HEK293 (cell line): Measurements from ENCODE around the gene MAML1.
"Not testable (repeated sequence)": the region's sequence is repeated elsewhere in the genome, so short reads cannot be mapped to it uniquely, and the experiment has no call there.

Experiments
- CTCF ChIA-PET: fragments of 350-600 bp; formaldehyde crosslinking; extraction: SDS; loops from one replicate; lab custom pipeline; 2021; ENCODE audit warnings: antibody characterized with exemption; lab: Yijun Ruan, JAX
- POLR2A ChIA-PET: fragments of 300-600 bp; formaldehyde crosslinking; extraction: SDS; loops from one replicate; lab custom pipeline; 2020; ENCODE audit warnings: antibody characterized with exemption, inconsistent platforms; lab: Yijun Ruan, JAX
- H3K27ac ChIP-seq: fragments of 200-500 bp; sonication (Bioruptor generic); 2 replicates; pipeline ENCODE4 v1.5.1; 2014; ENCODE audit warnings: low read depth, low read length, control low read depth, inconsistent platforms; ENCODE audit errors: extremely low read depth
- H3K36me3 ChIP-seq, 2 experiments: fragments of 200-500 bp in 1 of 2; sonication (Bioruptor generic) in 1 of 2; 1 replicate in 1 of 2; 2 replicates in 1 of 2; pipeline ENCODE4 v1.5.1; 2014 to 2017; ENCODE audit warnings: inconsistent platforms in 2 of 2, low read length in 2 of 2; ENCODE audit not compliant: control insufficient read depth in 2 of 2, insufficient read depth in 1 of 2
- H3K4me1 ChIP-seq: fragments of 200-500 bp; sonication (Bioruptor generic); 2 replicates; pipeline ENCODE4 v1.5.1; 2014; ENCODE audit warnings: mild to moderate bottlenecking, low read length, inconsistent platforms; ENCODE audit not compliant: control insufficient read depth, insufficient read depth
- H3K4me3 ChIP-seq: 2 replicates; pipeline ENCODE4 v1.5.1; 2011; ENCODE audit warnings: low read depth, mild to moderate bottlenecking, control low read depth, low read length, moderate library complexity
- H3K9me3 ChIP-seq: fragments of 200-500 bp; sonication (Bioruptor generic); 2 replicates; pipeline ENCODE4 v1.5.1; 2014; ENCODE audit warnings: low read depth, low read length, inconsistent platforms; ENCODE audit not compliant: control insufficient read depth, insufficient read depth
- GLIS1 ChIP-seq: fragments of 450-650 bp; formaldehyde crosslinking; IDR thresholded peaks from 2 replicates; pipeline ENCODE4 v1.5.1; 2016; ENCODE audit warnings: missing biosample characterization, missing genetic modification characterization
- IKZF3 ChIP-seq: fragments of 450-650 bp; IDR thresholded peaks from 2 replicates; pipeline ENCODE4 v1.5.0; 2018; ENCODE audit warnings: missing biosample characterization, mild to moderate bottlenecking, missing genetic modification characterization, moderate library complexity
- KLF1 ChIP-seq: fragments of 450-650 bp; formaldehyde crosslinking; IDR thresholded peaks from 2 replicates; pipeline ENCODE4 v1.5.1; 2016; ENCODE audit warnings: missing biosample characterization, missing genetic modification characterization
- KLF8 ChIP-seq: fragments of 450-650 bp; formaldehyde crosslinking; IDR thresholded peaks from 2 replicates; pipeline ENCODE4 v1.5.1; 2016; ENCODE audit warnings: missing biosample characterization, missing genetic modification characterization
- PRDM10 ChIP-seq: fragments of 450-650 bp; formaldehyde crosslinking; IDR thresholded peaks from 2 replicates; pipeline ENCODE4 v1.5.1; 2016; ENCODE audit warnings: missing biosample characterization, missing genetic modification characterization
- REPIN1 ChIP-seq: fragments of 450-650 bp; formaldehyde crosslinking; IDR thresholded peaks from 2 replicates; pipeline ENCODE4 v1.5.1; 2017; ENCODE audit warnings: missing biosample characterization, missing genetic modification characterization, low read depth
- SALL2 ChIP-seq: fragments of 450-650 bp; formaldehyde crosslinking; IDR thresholded peaks from 2 replicates; pipeline ENCODE4 v1.5.0; 2017; ENCODE audit warnings: missing biosample characterization, mild to moderate bottlenecking, missing genetic modification characterization, borderline replicate concordance
- ZBTB17 ChIP-seq: fragments of 450-650 bp; formaldehyde crosslinking; IDR thresholded peaks from 2 replicates; pipeline ENCODE4 v1.5.1; 2016; ENCODE audit warnings: missing biosample characterization, missing genetic modification characterization
- ZEB2 ChIP-seq: fragments of 450-650 bp; formaldehyde crosslinking; IDR thresholded peaks from 2 replicates; pipeline ENCODE4 v1.5.1; 2016; ENCODE audit warnings: missing biosample characterization, missing genetic modification characterization
- ZNF121 ChIP-seq: fragments of 450-650 bp; formaldehyde crosslinking; IDR thresholded peaks from 2 replicates; pipeline ENCODE4 v1.5.1; 2016; ENCODE audit warnings: missing biosample characterization, missing genetic modification characterization
- ZNF133 ChIP-seq: fragments of 450-650 bp; formaldehyde crosslinking; IDR thresholded peaks from 2 replicates; pipeline ENCODE4 v1.5.1; 2016; ENCODE audit warnings: missing biosample characterization, missing genetic modification characterization
- ZNF223 ChIP-seq: fragments of 450-650 bp; formaldehyde crosslinking; IDR thresholded peaks from 2 replicates; pipeline ENCODE4 v1.5.1; 2016; ENCODE audit warnings: missing biosample characterization, missing genetic modification characterization
- ZNF324 ChIP-seq: fragments of 450-650 bp; formaldehyde crosslinking; IDR thresholded peaks from 2 replicates; pipeline ENCODE4 v1.5.1; 2016; ENCODE audit warnings: missing biosample characterization, missing genetic modification characterization
- ZNF366 ChIP-seq: fragments of 450-650 bp; formaldehyde crosslinking; conservative IDR thresholded peaks from 2 replicates; pipeline ENCODE4 v1.5.1; 2016; ENCODE audit warnings: missing biosample characterization, missing genetic modification characterization
- ZNF423 ChIP-seq: fragments of 450-650 bp; formaldehyde crosslinking; IDR thresholded peaks from 2 replicates; pipeline ENCODE4 v1.5.1; 2016; ENCODE audit warnings: missing biosample characterization, missing genetic modification characterization
- ZNF544 ChIP-seq: fragments of 450-650 bp; formaldehyde crosslinking; IDR thresholded peaks from 2 replicates; pipeline ENCODE4 v1.5.0; 2017; ENCODE audit warnings: missing biosample characterization, missing genetic modification characterization
- ZNF560 ChIP-seq: fragments of 450-650 bp; formaldehyde crosslinking; IDR thresholded peaks from 2 replicates; pipeline ENCODE4 v1.5.1; 2017; ENCODE audit warnings: missing biosample characterization, missing genetic modification characterization, borderline replicate concordance
- ZNF747 ChIP-seq: fragments of 450-650 bp; formaldehyde crosslinking; IDR thresholded peaks from 2 replicates; pipeline ENCODE4 v1.5.1; 2016; ENCODE audit warnings: missing biosample characterization, missing genetic modification characterization
- TF ChIP-seq, protein P1 (sequence below): fragments of 450-650 bp; IDR thresholded peaks from 2 replicates; pipeline ENCODE4 v1.5.1; 2018; ENCODE audit warnings: missing biosample characterization, missing genetic modification characterization
- TF ChIP-seq, protein P2 (sequence below): fragments of 450-650 bp; formaldehyde crosslinking; IDR thresholded peaks from 2 replicates; pipeline ENCODE4 v1.5.1; 2016; ENCODE audit warnings: missing biosample characterization, missing genetic modification characterization
- TF ChIP-seq, protein P3 (sequence below): fragments of 450-650 bp; formaldehyde crosslinking; IDR thresholded peaks from 2 replicates; pipeline ENCODE4 v1.5.1; 2016; ENCODE audit warnings: missing biosample characterization, missing genetic modification characterization

MAML1 gene

DNA sequence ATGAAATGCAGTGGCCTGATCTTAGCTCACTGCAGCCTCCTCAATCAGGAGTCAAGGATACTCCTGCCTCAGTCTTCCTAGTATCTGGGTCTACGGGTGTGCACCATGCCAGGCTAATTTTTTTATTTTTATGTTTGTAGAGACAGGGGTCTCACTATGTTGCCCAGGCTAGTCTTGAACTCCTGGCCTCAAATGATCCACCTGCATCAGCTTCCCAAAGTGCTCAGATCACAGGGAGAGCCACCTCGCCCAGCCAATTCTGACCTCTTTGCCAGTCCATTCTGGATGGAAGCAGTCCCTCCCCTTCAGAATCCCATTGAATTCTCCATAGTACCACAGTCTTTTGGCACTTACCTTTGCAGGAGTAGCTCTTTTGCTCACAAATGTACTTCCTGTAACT lies 35.5 kb upstream of the MAML1 start:
- Histone ChIP-seq H3K4me1 (no peaks in the 10 kb centered on the region), H3K27ac (no peak overlapping the region), H3K36me3 (peaks cover 10 to 11% of the 10 kb centered on the region in 2 experiments; a peak in 2 of 3 replicates), H3K9me3 (no peaks in the 10 kb centered on the region), H3K4me3 (no peak overlapping the region)
- CTCF ChIA-PET = interaction anchor here (1.1 kb wide), 1 partner anchor 16 kb away, joined by 3 read pairs; no protein-coding TSS in a partner anchor
- TF ChIP-seq ZNF366 (tag by site-specific recombination) = no peak
- no peak for TF ChIP-seq ZNF560 (tag by site-specific recombination)
- TF ChIP-seq SALL2 (tag by site-specific recombination) = no peak
- no peak for TF ChIP-seq ZNF133 (tag by site-specific recombination)
- peak; percentile 97 for TF ChIP-seq ZNF121 (tag by site-specific recombination)
- TF ChIP-seq REPIN1 = no peak
- TF ChIP-seq IKZF3 (tag by site-specific recombination) = no peak
- POLR2A ChIA-PET = interaction anchor here (0.7 to 1.5 kb wide), 3 partner anchors 12 to 73 kb away, joined by 3 to 8 read pairs (median 4); partner anchors contain the start of gene HNRNPH1

- H3K4me3 ChIP-seq = not testable (repeated sequence)
- peak overlapping the region; percentile 89; the same call in 1 of the 2 replicates for H3K27ac ChIP-seq
Measured at GRCh38 chr5:179697543-179697942, 35.1 kb upstream of the MAML1 start.

DNA sequence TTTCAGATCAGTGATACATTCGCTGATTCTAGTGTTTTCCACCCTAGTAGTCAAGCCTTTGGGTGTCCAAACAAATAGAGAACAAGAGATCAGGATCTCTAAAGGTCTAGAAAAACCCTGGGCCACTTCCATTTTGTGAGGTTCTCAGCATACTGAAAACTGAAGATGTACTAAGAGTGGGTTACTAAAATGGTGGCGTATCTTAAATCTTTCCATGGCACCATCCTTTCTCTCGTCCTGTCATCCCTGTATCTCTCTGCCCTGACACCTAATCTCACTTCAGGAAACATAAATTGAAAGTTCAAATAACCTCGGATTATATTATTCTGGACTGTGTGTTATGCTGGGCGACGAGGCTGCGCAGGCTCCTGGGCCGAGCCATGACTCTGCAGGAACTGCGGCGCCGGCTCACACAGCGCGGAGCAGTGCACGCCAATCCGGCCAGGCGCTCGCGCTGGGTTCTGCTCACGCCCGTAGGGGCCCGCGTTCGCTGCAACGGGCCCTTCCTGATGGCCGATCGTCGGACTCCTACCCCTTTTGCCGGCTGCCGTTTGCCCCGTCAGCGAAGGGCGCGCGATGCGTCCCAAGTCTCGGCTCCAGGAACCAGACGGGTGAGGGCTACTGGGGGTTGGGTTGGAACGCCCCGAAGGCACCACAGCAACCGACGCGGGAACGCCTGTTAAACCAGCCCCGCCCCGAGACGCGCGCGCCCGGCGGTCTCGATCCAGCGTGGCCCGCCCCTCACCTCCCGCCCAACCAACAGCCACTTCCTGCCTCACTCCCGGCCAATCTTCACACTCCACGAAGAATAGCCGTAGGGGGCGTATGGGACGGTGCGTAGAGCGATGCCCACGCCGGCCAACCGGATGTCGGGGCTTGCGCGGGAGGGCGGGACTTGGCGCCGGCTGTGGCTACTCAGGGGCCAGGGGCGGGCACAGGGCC lies 34.4 kb upstream of the MAML1 start:
- peak overlapping the region; percentile 89 for H3K27ac ChIP-seq
- H3K4me3 ChIP-seq = peak overlapping the region; percentile 97
- no peaks in the 10 kb centered on the region for H3K4me1 ChIP-seq
- H3K36me3 ChIP-seq = peaks cover 21 to 22% of the 10 kb centered on the region in 2 experiments
- ChIA-PET POLR2A (interaction anchor here (0.7 to 1.5 kb wide), 3 partner anchors 11 to 75 kb away, joined by 3 to 8 read pairs (median 4); partner anchors contain the start of gene HNRNPH1), CTCF (no interaction called here)
- no peaks in the 10 kb centered on the region for H3K9me3 ChIP-seq
- TF ChIP-seq ZEB2 (peak; percentile 39; the same call in 1 of the 2 replicates), GLIS1 (tag by site-specific recombination) (peak; percentile 66; the same call in 1 of the 2 replicates), ZNF324 (tag by site-specific recombination) (peak; percentile 73; the same call in 1 of the 2 replicates), KLF1 (peak; percentile 87), ZNF747 (tag by site-specific recombination) (no peak), PRDM10 (tag by site-specific recombination) (peak; percentile 90), ZBTB17 (peak; percentile 98), ZNF423 (no peak), ZNF133 (tag by site-specific recombination) (no peak), ZNF223 (no peak), ZNF544 (tag by site-specific recombination) (no peak), KLF8 (peak; percentile 86)
- TF ChIP-seq, protein P1, sequence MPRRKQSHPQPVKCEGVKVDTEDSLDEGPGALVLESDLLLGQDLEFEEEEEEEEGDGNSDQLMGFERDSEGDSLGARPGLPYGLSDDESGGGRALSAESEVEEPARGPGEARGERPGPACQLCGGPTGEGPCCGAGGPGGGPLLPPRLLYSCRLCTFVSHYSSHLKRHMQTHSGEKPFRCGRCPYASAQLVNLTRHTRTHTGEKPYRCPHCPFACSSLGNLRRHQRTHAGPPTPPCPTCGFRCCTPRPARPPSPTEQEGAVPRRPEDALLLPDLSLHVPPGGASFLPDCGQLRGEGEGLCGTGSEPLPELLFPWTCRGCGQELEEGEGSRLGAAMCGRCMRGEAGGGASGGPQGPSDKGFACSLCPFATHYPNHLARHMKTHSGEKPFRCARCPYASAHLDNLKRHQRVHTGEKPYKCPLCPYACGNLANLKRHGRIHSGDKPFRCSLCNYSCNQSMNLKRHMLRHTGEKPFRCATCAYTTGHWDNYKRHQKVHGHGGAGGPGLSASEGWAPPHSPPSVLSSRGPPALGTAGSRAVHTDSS = no peak
- TF ChIP-seq, protein P2, sequence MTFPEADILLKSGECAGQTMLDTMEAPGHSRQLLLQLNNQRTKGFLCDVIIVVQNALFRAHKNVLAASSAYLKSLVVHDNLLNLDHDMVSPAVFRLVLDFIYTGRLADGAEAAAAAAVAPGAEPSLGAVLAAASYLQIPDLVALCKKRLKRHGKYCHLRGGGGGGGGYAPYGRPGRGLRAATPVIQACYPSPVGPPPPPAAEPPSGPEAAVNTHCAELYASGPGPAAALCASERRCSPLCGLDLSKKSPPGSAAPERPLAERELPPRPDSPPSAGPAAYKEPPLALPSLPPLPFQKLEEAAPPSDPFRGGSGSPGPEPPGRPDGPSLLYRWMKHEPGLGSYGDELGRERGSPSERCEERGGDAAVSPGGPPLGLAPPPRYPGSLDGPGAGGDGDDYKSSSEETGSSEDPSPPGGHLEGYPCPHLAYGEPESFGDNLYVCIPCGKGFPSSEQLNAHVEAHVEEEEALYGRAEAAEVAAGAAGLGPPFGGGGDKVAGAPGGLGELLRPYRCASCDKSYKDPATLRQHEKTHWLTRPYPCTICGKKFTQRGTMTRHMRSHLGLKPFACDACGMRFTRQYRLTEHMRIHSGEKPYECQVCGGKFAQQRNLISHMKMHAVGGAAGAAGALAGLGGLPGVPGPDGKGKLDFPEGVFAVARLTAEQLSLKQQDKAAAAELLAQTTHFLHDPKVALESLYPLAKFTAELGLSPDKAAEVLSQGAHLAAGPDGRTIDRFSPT (tag by site-specific recombination) = no peak
- TF ChIP-seq, protein P3, sequence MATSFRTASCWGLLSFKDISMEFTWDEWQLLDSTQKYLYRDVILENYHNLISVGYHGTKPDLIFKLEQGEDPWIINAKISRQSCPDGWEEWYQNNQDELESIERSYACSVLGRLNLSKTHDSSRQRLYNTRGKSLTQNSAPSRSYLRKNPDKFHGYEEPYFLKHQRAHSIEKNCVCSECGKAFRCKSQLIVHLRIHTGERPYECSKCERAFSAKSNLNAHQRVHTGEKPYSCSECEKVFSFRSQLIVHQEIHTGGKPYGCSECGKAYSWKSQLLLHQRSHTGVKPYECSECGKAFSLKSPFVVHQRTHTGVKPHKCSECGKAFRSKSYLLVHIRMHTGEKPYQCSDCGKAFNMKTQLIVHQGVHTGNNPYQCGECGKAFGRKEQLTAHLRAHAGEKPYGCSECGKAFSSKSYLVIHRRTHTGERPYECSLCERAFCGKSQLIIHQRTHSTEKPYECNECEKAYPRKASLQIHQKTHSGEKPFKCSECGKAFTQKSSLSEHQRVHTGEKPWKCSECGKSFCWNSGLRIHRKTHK (tag by site-specific recombination) = no peak

More at GRCh38 chr5:179697543-179697942, 35.1 kb upstream of the MAML1 start:
- H3K9me3 ChIP-seq, H3K4me1 ChIP-seq, CTCF ChIA-PET: not testable (repeated sequence)
- POLR2A ChIA-PET = interaction anchor here (0.7 to 1.5 kb wide), 3 partner anchors 12 to 74 kb away, joined by 3 to 8 read pairs (median 4); partner anchors contain the start of gene HNRNPH1
- peaks cover 14 to 15% of the 10 kb centered on the region in 2 experiments for H3K36me3 ChIP-seq
